ENCODE measurements around the gene MCOLN1. TPM values are rescaled to one million over a fixed set of nuclear protein-coding genes. Genes with fewer than 3 reads are reported as not detected.

The MCOLN1 gene
- polyA plus RNA-seq, 3 donors, result 32.8 to 133 (median 34.3) TPM

- H3K27ac ChIP-seq (ENCODE audit: low read depth in 1 of 2, low read length in 2 of 2), result no peak overlapping the region
- H3K4me2 ChIP-seq (replicated peaks; ENCODE audit: extremely low read depth, low read length, poor library complexity, severe bottlenecking), result no peak overlapping the region
- H3K4me3 ChIP-seq (replicated peaks in 1 of 3; ENCODE audit: low read depth in 2 of 3, low read length in 3 of 3), result no peak overlapping the region
- intact Hi-C loops (cut with micrococcal nuclease), result no loop called here
- no peak overlapping the region for H2AFZ ChIP-seq (ENCODE audit: insufficient read depth, low read depth, low read length, poor library complexity, severe bottlenecking)
- no peak overlapping the region for H3K9ac ChIP-seq (ENCODE audit: insufficient read depth, low read length, poor library complexity, severe bottlenecking)
- no peaks in the 10 kb centered on the region for H3K9me3 Mint-ChIP-seq
- peaks cover 16% of the 10 kb centered on the region for H4K20me1 ChIP-seq (ENCODE audit: insufficient read depth, low read length)
- peak overlapping the region in 1 of 2 donors; percentile 15 for H3K4me3 Mint-ChIP-seq
- TF ChIP-seq, protein P1, sequence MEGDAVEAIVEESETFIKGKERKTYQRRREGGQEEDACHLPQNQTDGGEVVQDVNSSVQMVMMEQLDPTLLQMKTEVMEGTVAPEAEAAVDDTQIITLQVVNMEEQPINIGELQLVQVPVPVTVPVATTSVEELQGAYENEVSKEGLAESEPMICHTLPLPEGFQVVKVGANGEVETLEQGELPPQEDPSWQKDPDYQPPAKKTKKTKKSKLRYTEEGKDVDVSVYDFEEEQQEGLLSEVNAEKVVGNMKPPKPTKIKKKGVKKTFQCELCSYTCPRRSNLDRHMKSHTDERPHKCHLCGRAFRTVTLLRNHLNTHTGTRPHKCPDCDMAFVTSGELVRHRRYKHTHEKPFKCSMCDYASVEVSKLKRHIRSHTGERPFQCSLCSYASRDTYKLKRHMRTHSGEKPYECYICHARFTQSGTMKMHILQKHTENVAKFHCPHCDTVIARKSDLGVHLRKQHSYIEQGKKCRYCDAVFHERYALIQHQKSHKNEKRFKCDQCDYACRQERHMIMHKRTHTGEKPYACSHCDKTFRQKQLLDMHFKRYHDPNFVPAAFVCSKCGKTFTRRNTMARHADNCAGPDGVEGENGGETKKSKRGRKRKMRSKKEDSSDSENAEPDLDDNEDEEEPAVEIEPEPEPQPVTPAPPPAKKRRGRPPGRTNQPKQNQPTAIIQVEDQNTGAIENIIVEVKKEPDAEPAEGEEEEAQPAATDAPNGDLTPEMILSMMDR (IDR thresholded peaks at IDR 0.05), result no peak
- peaks cover 31 to 40% of the 10 kb centered on the region in 2 donors for H3K4me1 ChIP-seq (ENCODE audit: control insufficient read depth in 1 of 2, insufficient read depth in 2 of 2, low read length in 2 of 2)
- no peaks in the 10 kb centered on the region for H3K9me3 ChIP-seq (replicated peaks in 1 of 2; ENCODE audit: control insufficient read depth in 1 of 2, insufficient read depth in 1 of 2, low read length in 2 of 2)
- WGBS (ENCODE audit: insufficient coverage), result 100% methylated on average over 1 of the region's 5 CpGs
- DNase-seq, result no peak
- no peaks in the 10 kb centered on the region for H3K27me3 ChIP-seq (ENCODE audit: control insufficient read depth in 2 of 2, insufficient read depth in 2 of 2, low read length in 2 of 2)
- H3K4me1 Mint-ChIP-seq, result peaks cover 36% of the 10 kb centered on the region
- peaks cover 14% of the 10 kb centered on the region for H3K79me2 ChIP-seq (ENCODE audit: insufficient read depth, low read length)
- peaks cover 44 to 55% of the 10 kb centered on the region in 2 donors for H3K36me3 Mint-ChIP-seq
- H3K36me3 ChIP-seq (replicated peaks in 1 of 2; ENCODE audit: control insufficient read depth in 1 of 2, insufficient read depth in 2 of 2, low read length in 2 of 2), result peaks cover 39 to 51% of the 10 kb centered on the region in 2 donors
- H3K27me3 Mint-ChIP-seq (ENCODE audit: low read depth in 3 of 3), result peaks cover 0 to 4% (median 0%) of the 10 kb centered on the region in 3 donors
- H3K27ac Mint-ChIP-seq, result no peak overlapping the region
Observed at GRCh38 chr19:7524523-7524922, 2.1 kb downstream of the MCOLN1 start.

- no peak overlapping the region for H3K9ac ChIP-seq (ENCODE audit: insufficient read depth, low read length, poor library complexity, severe bottlenecking)
- peak in 1 of 3 donors; percentile 37 for DNase-seq
- no peak overlapping the region for H3K4me3 ChIP-seq (replicated peaks in 1 of 3; ENCODE audit: low read depth in 2 of 3, low read length in 3 of 3)
- no peak overlapping the region for H3K27ac ChIP-seq (ENCODE audit: low read depth in 1 of 2, low read length in 2 of 2)
- no peak overlapping the region for H3K4me2 ChIP-seq (replicated peaks; ENCODE audit: extremely low read depth, low read length, poor library complexity, severe bottlenecking)
- Mint-ChIP-seq H3K36me3 (peaks cover 49 to 62% of the 10 kb centered on the region in 2 donors), H3K4me3 (no peak overlapping the region), H3K4me1 (peaks cover 36% of the 10 kb centered on the region), H3K9me3 (no peaks in the 10 kb centered on the region), H3K27me3 (ENCODE audit: low read depth in 3 of 3) (peaks cover 0 to 4% (median 0%) of the 10 kb centered on the region in 3 donors), H3K27ac (peak overlapping the region in 2 of 7 donors; percentile 32 to 68)
- H3K36me3 ChIP-seq (replicated peaks in 1 of 2; ENCODE audit: control insufficient read depth in 1 of 2, insufficient read depth in 2 of 2, low read length in 2 of 2), result peaks cover 45 to 57% of the 10 kb centered on the region in 2 donors
- H2AFZ ChIP-seq (ENCODE audit: insufficient read depth, low read depth, low read length, poor library complexity, severe bottlenecking), result no peak overlapping the region
- peaks cover 14% of the 10 kb centered on the region for H3K79me2 ChIP-seq (ENCODE audit: insufficient read depth, low read length)
- WGBS (ENCODE audit: insufficient coverage), result 98% methylated on average over 16 of the region's 20 CpGs
- H4K20me1 ChIP-seq (ENCODE audit: insufficient read depth, low read length), result peaks cover 16% of the 10 kb centered on the region
- no peaks in the 10 kb centered on the region for H3K9me3 ChIP-seq (replicated peaks in 1 of 2; ENCODE audit: control insufficient read depth in 1 of 2, insufficient read depth in 1 of 2, low read length in 2 of 2)
- TF ChIP-seq, protein P1 (IDR thresholded peaks at IDR 0.05), result no peak
- no peaks in the 10 kb centered on the region for H3K27me3 ChIP-seq (ENCODE audit: control insufficient read depth in 2 of 2, insufficient read depth in 2 of 2, low read length in 2 of 2)
- peaks cover 31 to 40% of the 10 kb centered on the region in 2 donors for H3K4me1 ChIP-seq (ENCODE audit: control insufficient read depth in 1 of 2, insufficient read depth in 2 of 2, low read length in 2 of 2)
- intact Hi-C loops (cut with micrococcal nuclease), result no loop called here
Observed at GRCh38 chr19:7524992-7525739, 2.7 kb downstream of the MCOLN1 start.

Measured in CD14-positive monocyte (primary cell).